HEK293 (cell line): ENCODE results near the gene MYO18B.

Experiments used
- CTCF ChIA-PET: fragments of 350-600 bp; formaldehyde crosslinking; extraction: SDS; loops from one replicate; lab custom pipeline; 2021; ENCODE audit warnings: antibody characterized with exemption; lab: Yijun Ruan, JAX
- POLR2A ChIA-PET: fragments of 300-600 bp; formaldehyde crosslinking; extraction: SDS; loops from one replicate; lab custom pipeline; 2020; ENCODE audit warnings: antibody characterized with exemption, inconsistent platforms; lab: Yijun Ruan, JAX
- H3K27ac ChIP-seq: fragments of 200-500 bp; sonication (Bioruptor generic); 2 replicates; pipeline ENCODE4 v1.5.1; 2014; ENCODE audit warnings: low read depth, low read length, control low read depth, inconsistent platforms; ENCODE audit errors: extremely low read depth
- H3K36me3 ChIP-seq, 2 experiments: fragments of 200-500 bp in 1 of 2; sonication (Bioruptor generic) in 1 of 2; 1 replicate in 1 of 2; 2 replicates in 1 of 2; pipeline ENCODE4 v1.5.1; 2014 to 2017; ENCODE audit warnings: inconsistent platforms in 2 of 2, low read length in 2 of 2; ENCODE audit not compliant: control insufficient read depth in 2 of 2, insufficient read depth in 1 of 2
- H3K4me1 ChIP-seq: fragments of 200-500 bp; sonication (Bioruptor generic); 2 replicates; pipeline ENCODE4 v1.5.1; 2014; ENCODE audit warnings: mild to moderate bottlenecking, low read length, inconsistent platforms; ENCODE audit not compliant: control insufficient read depth, insufficient read depth
- H3K4me3 ChIP-seq: 2 replicates; pipeline ENCODE4 v1.5.1; 2011; ENCODE audit warnings: low read depth, mild to moderate bottlenecking, control low read depth, low read length, moderate library complexity
- H3K9me3 ChIP-seq: fragments of 200-500 bp; sonication (Bioruptor generic); 2 replicates; pipeline ENCODE4 v1.5.1; 2014; ENCODE audit warnings: low read depth, low read length, inconsistent platforms; ENCODE audit not compliant: control insufficient read depth, insufficient read depth
- CTCF ChIP-seq: fragments of 450-650 bp; formaldehyde crosslinking; IDR thresholded peaks from 2 replicates; pipeline ENCODE4 v1.5.1; 2016; ENCODE audit warnings: missing biosample characterization, missing genetic modification characterization
- IKZF3 ChIP-seq: fragments of 450-650 bp; IDR thresholded peaks from 2 replicates; pipeline ENCODE4 v1.5.0; 2018; ENCODE audit warnings: missing biosample characterization, mild to moderate bottlenecking, missing genetic modification characterization, moderate library complexity
- KLF17 ChIP-seq: fragments of 450-650 bp; formaldehyde crosslinking; IDR thresholded peaks from 2 replicates; pipeline ENCODE4 v1.5.1; 2016; ENCODE audit warnings: missing biosample characterization, missing genetic modification characterization
- KLF7 ChIP-seq: fragments of 450-650 bp; formaldehyde crosslinking; IDR thresholded peaks from 2 replicates; pipeline ENCODE4 v1.5.1; 2016; ENCODE audit warnings: missing biosample characterization, missing genetic modification characterization, borderline replicate concordance
- OVOL3 ChIP-seq: fragments of 450-650 bp; formaldehyde crosslinking; IDR thresholded peaks from 2 replicates; pipeline ENCODE4 v1.5.1; 2016; ENCODE audit warnings: missing biosample characterization, missing genetic modification characterization
- PRDM1 ChIP-seq: fragments of 450-650 bp; formaldehyde crosslinking; IDR thresholded peaks from 2 replicates; pipeline ENCODE4; 2016; ENCODE audit warnings: missing biosample characterization, missing genetic modification characterization
- SETDB1 ChIP-seq: IDR thresholded peaks from one replicate; pipeline ENCODE4 v1.6.1; 2017; ENCODE audit warnings: mild to moderate bottlenecking, low read length, moderate library complexity, mixed read lengths; ENCODE audit not compliant: insufficient read length
- SP7 ChIP-seq: fragments of 450-650 bp; formaldehyde crosslinking; IDR thresholded peaks from 2 replicates; pipeline ENCODE4 v1.5.1; 2016; ENCODE audit warnings: missing biosample characterization, missing genetic modification characterization
- ZBTB1 ChIP-seq: fragments of 450-650 bp; formaldehyde crosslinking; IDR thresholded peaks from 2 replicates; pipeline ENCODE4 v1.5.1; 2016; ENCODE audit warnings: missing biosample characterization, missing genetic modification characterization
- ZBTB17 ChIP-seq: fragments of 450-650 bp; formaldehyde crosslinking; IDR thresholded peaks from 2 replicates; pipeline ENCODE4 v1.5.1; 2016; ENCODE audit warnings: missing biosample characterization, missing genetic modification characterization
- ZFP69B ChIP-seq: fragments of 450-650 bp; formaldehyde crosslinking; IDR thresholded peaks from 2 replicates; pipeline ENCODE4 v1.5.1; 2016; ENCODE audit warnings: missing biosample characterization, missing genetic modification characterization
- ZNF112 ChIP-seq: fragments of 450-650 bp; formaldehyde crosslinking; IDR thresholded peaks from 2 replicates; pipeline ENCODE4 v1.5.0; 2017; ENCODE audit warnings: missing biosample characterization, missing genetic modification characterization
- ZNF114 ChIP-seq: fragments of 450-650 bp; formaldehyde crosslinking; IDR thresholded peaks from 2 replicates; pipeline ENCODE4 v1.5.0; 2017; ENCODE audit warnings: missing biosample characterization, missing genetic modification characterization
- ZNF184 ChIP-seq: fragments of 450-650 bp; IDR thresholded peaks from 2 replicates; pipeline ENCODE4 v1.5.1; 2018; ENCODE audit warnings: missing biosample characterization, mild to moderate bottlenecking, missing genetic modification characterization
- ZNF23 ChIP-seq: fragments of 450-650 bp; formaldehyde crosslinking; IDR thresholded peaks from 2 replicates; pipeline ENCODE4 v1.5.1; 2016; ENCODE audit warnings: missing biosample characterization, missing genetic modification characterization, borderline replicate concordance
- ZNF248 ChIP-seq: fragments of 450-650 bp; formaldehyde crosslinking; IDR thresholded peaks from 2 replicates; pipeline ENCODE4 v1.5.1; 2017; ENCODE audit warnings: missing biosample characterization, missing genetic modification characterization
- ZNF350 ChIP-seq: fragments of 450-650 bp; formaldehyde crosslinking; IDR thresholded peaks from 2 replicates; pipeline ENCODE4 v1.5.0; 2017; ENCODE audit warnings: missing biosample characterization, mild to moderate bottlenecking, missing genetic modification characterization
- ZNF626 ChIP-seq: fragments of 450-650 bp; sonication (Bioruptor Pico); formaldehyde crosslinking; IDR thresholded peaks from 2 replicates; pipeline ENCODE4 v1.5.1; 2018; ENCODE audit warnings: missing biosample characterization, missing genetic modification characterization, inconsistent platforms
- ZNF747 ChIP-seq: fragments of 450-650 bp; formaldehyde crosslinking; IDR thresholded peaks from 2 replicates; pipeline ENCODE4 v1.5.1; 2016; ENCODE audit warnings: missing biosample characterization, missing genetic modification characterization
- ZNF785 ChIP-seq: fragments of 450-650 bp; formaldehyde crosslinking; IDR thresholded peaks from 2 replicates; pipeline ENCODE4 v1.5.1; 2016; ENCODE audit warnings: missing biosample characterization, missing genetic modification characterization

Gene MYO18B

GRCh38 chr22:25765801-25766200 lies 23.8 kb downstream of the MYO18B start:
- ChIA-PET POLR2A (no interaction called here), CTCF (interaction anchor here (0.5 to 1.3 kb wide), 3 partner anchors 53 to 997 kb away, joined by 5 to 6 read pairs (median 5); no protein-coding TSS in a partner anchor)
- TF ChIP-seq IKZF3 (tag by site-specific recombination): no peak
- TF ChIP-seq CTCF: no peak
- TF ChIP-seq ZNF114 (tag by site-specific recombination): no peak
- TF ChIP-seq ZFP69B (tag by site-specific recombination): no peak
- no peak for TF ChIP-seq ZNF785 (tag by site-specific recombination)
- TF ChIP-seq ZNF248 (tag by site-specific recombination): no peak
- TF ChIP-seq KLF17: no peak
- TF ChIP-seq ZNF350 (tag by site-specific recombination): no peak
- H3K9me3 ChIP-seq: no peaks in the 10 kb centered on the region
- no peaks in the 10 kb centered on the region for H3K4me1 ChIP-seq
- H3K4me3 ChIP-seq: no peak overlapping the region
- no peaks in the 10 kb centered on the region for H3K36me3 ChIP-seq
- H3K27ac ChIP-seq: no peak overlapping the region

- Histone ChIP-seq H3K27ac (no peak overlapping the region), H3K36me3 (no peaks in the 10 kb centered on the region), H3K9me3 (no peaks in the 10 kb centered on the region), H3K4me3 (no peak overlapping the region), H3K4me1 (no peaks in the 10 kb centered on the region)
- CTCF ChIA-PET: interaction anchor here (0.5 to 1.3 kb wide), 5 partner anchors 38 to 997 kb away, joined by 3 to 6 read pairs (median 5); no protein-coding TSS in a partner anchor
- POLR2A ChIA-PET: no interaction called here
- TF ChIP-seq PRDM1 (tag by site-specific recombination) (no peak), SETDB1 (peak; percentile 39)
Observed at GRCh38 chr22:25766418-25766817, 24.4 kb downstream of the MYO18B start.

DNA sequence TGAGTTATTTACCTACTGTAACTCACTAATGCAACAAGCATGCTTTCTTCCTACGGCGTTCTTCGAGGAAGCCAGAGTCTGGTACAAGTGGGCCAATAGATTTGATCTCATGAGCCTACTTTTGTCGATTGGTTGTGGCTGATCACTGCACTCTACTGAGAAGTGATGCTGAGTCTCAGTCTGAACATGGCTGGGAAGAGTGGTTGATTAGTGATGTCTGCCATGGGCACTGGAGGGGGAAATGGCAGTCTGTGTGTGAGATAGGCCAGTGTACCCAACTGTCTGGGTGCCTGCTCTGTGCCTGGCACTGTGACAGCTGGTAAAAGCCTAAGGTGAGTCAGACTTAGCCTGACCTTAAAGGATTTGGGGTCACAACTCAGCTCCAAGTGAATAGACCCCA lies 28.3 kb downstream of the MYO18B start:
- TF ChIP-seq ZBTB17 (peak; percentile 50; the same call in 1 of the 2 replicates), ZBTB1 (tag by site-specific recombination) (no peak), ZNF23 (tag by site-specific recombination) (peak; percentile 65; the same call in 1 of the 2 replicates)
- TF ChIP-seq, all 188 proteins: peak for 2
- no peaks in the 10 kb centered on the region for H3K36me3 ChIP-seq
- H3K4me3 ChIP-seq: no peak overlapping the region
- H3K27ac ChIP-seq: no peak overlapping the region
- POLR2A ChIA-PET: no interaction called here
- CTCF ChIA-PET: interaction anchor here (0.7 to 4.6 kb wide), 3 partner anchors 64 to 534 kb away, joined by 3 to 56 read pairs (median 5); no protein-coding TSS in a partner anchor
- H3K4me1 ChIP-seq: no peaks in the 10 kb centered on the region
- no peaks in the 10 kb centered on the region for H3K9me3 ChIP-seq

- POLR2A ChIA-PET: interaction anchor here (0.6 kb wide), 1 partner anchor 9 kb away, joined by 10 read pairs; no protein-coding TSS in a partner anchor
- TF ChIP-seq OVOL3 (no peak), ZNF112 (tag by site-specific recombination) (no peak), KLF7 (tag by site-specific recombination) (no peak), ZNF184 (tag by site-specific recombination) (no peak), SP7 (no peak), ZNF747 (tag by site-specific recombination) (no peak), ZNF626 (tag by site-specific recombination) (no peak)
Observed at GRCh38 chr22:25772288-25772687, 30.3 kb downstream of the MYO18B start.

More at GRCh38 chr22:25772288-25772687, 30.3 kb downstream of the MYO18B start:
- H3K4me3 ChIP-seq: no peak overlapping the region
- no peak overlapping the region for H3K27ac ChIP-seq
- H3K4me1 ChIP-seq: no peaks in the 10 kb centered on the region
- H3K9me3 ChIP-seq: no peaks in the 10 kb centered on the region
- CTCF ChIA-PET: interaction anchor here (0.6 to 4.6 kb wide), 36 partner anchors 9 to 594 kb away, joined by 3 to 56 read pairs (median 4); partner anchors contain the start of gene MYO18B
- H3K36me3 ChIP-seq: no peaks in the 10 kb centered on the region
